H1 (cell line): ENCODE data around the gene INCENP. TPM values are rescaled to one million over a fixed set of nuclear protein-coding genes. Genes with fewer than 3 reads are reported as not detected.

Source experiments
- KDM5A ChIP-seq: fragments of 200-600 bp; IDR thresholded peaks from 2 replicates; pipeline ENCODE4 v1.7.1; 2012; ENCODE audit warnings: mild to moderate bottlenecking, low read length, inconsistent platforms, mixed read lengths
- NANOG ChIP-seq: IDR thresholded peaks from 2 replicates; pipeline ENCODE4 v1.6.1; 2011; ENCODE audit warnings: low read length, low read depth, mild to moderate bottlenecking, inconsistent platforms; ENCODE audit not compliant: insufficient read depth, poor library complexity, severe bottlenecking
- POLR2A ChIP-seq, 2 experiments: IDR thresholded peaks; 1 replicate in 1 of 2; 2 replicates in 1 of 2; pipeline ENCODE4 v1.6.1; 2011; ENCODE audit warnings: low read depth in 2 of 2, low read length in 2 of 2, mild to moderate bottlenecking in 2 of 2; ENCODE audit errors: control extremely low read depth in 1 of 2
- polyA plus RNA-seq, 7 experiments: library from polyadenylated mRNA; depleted of rRNA in 3 of 7; stranded (reverse) in 5 of 7; unstranded in 2 of 7; fragments of >200 nt in 5 of 7; fragments of 200-250 nt in 2 of 7; gene quantifications; 1 replicate in 5 of 7; 2 replicates in 1 of 7; 4 replicates in 1 of 7; pipeline versions ENCODE4 v1.2.1 to v1.2.3, GENCODE V29; 2011 to 2013; ENCODE audit warnings: missing spikeins in 2 of 7, mixed read lengths in 2 of 7
- total RNA-seq: library from RNA; stranded (reverse); fragmentation: NEBNext Ultra II Directional; extraction: Animal tissue kit (Norgen Biotek cat#: 25700); gene quantifications from 2 replicates; pipeline ENCODE4 v1.2.1, GENCODE V29; 2021

INCENP gene
- total and polyA plus RNA-seq, 2 of the 8 experiments (the other 6 are each of a cell fraction or from before 2014, with no cell fraction given): 25.4 to 132 TPM

- TF ChIP-seq POLR2A (IDR thresholded peaks at IDR 0.05; ENCODE audit: control extremely low read depth in 1 of 2, low read depth in 2 of 2, low read length in 2 of 2): no peak
- TF ChIP-seq KDM5A: no peak
- TF ChIP-seq NANOG: no peak
- TF ChIP-seq, all 59 proteins: peak for 0
Measured at GRCh38 chr11:62105667-62106191, 18.1 kb upstream of the INCENP start (continued).
